ENCODE data around the gene XRRA1. TPM values are rescaled to one million over a fixed set of nuclear protein-coding genes. Genes with fewer than 3 reads are reported as not detected.

Gene XRRA1
- total and polyA plus RNA-seq, 9 donors, result 4.2 to 31.1 (median 13.0) TPM

- Histone ChIP-seq H3K27me3 (no peaks in the 10 kb centered on the region), H3K27ac (no peak overlapping the region), H3K4me1 (ENCODE audit: insufficient read depth) (no peaks in the 10 kb centered on the region), H3K4me3 (no peak overlapping the region), H3K9me3 (no peaks in the 10 kb centered on the region), H3K36me3 (no peaks in the 10 kb centered on the region)
- DNase-seq, result no peak
- no peak for TF ChIP-seq POLR2A (IDR thresholded peaks at IDR 0.05)
- TF ChIP-seq CTCF (IDR thresholded peaks at IDR 0.05), result no peak
- TF ChIP-seq EP300 (IDR thresholded peaks at IDR 0.05), result no peak
- 96 to 99% (median 99%) methylated on average over 2 of the region's 2 CpGs for WGBS, 3 donors
- intact Hi-C loops (cut with DNase I), result loop anchor here in 2 of 4 donors (5.0 kb wide), 2 partner anchors 309 to 314 kb away; partner anchors contain the start of gene TPBGL (in 1 of the 2)
These were observed 15.1 kb downstream of the XRRA1 start for GRCh38 chr11:74933765-74934164.

- TF ChIP-seq POLR2A (IDR thresholded peaks at IDR 0.05) (no peak), EP300 (IDR thresholded peaks at IDR 0.05) (no peak), CTCF (IDR thresholded peaks at IDR 0.05) (no peak)
- no peaks in the 10 kb centered on the region for H3K36me3 ChIP-seq
- no peak overlapping the region for H3K4me3 ChIP-seq
- H3K4me1 ChIP-seq (ENCODE audit: insufficient read depth), result no peaks in the 10 kb centered on the region
- 85 to 91% (median 85%) methylated on average over 2 of the region's 2 CpGs for whole genome bisulfite sequencing, 3 donors
- no peaks in the 10 kb centered on the region for H3K9me3 ChIP-seq
- intact Hi-C loops (cut with DNase I), result loop anchor here in 2 of 4 donors (5.0 kb wide), 2 partner anchors 310 to 315 kb away; partner anchors contain the start of gene TPBGL (in 1 of the 2)
- no peak for DNase-seq
- no peaks in the 10 kb centered on the region for H3K27me3 ChIP-seq
- no peak overlapping the region for H3K27ac ChIP-seq
These were observed 16.1 kb downstream of the XRRA1 start for GRCh38 chr11:74932797-74933196.

- Histone ChIP-seq H3K4me1 (ENCODE audit: insufficient read depth) (no peaks in the 10 kb centered on the region), H3K4me3 (no peak overlapping the region), H3K9me3 (no peaks in the 10 kb centered on the region), H3K27me3 (no peaks in the 10 kb centered on the region), H3K27ac (no peak overlapping the region), H3K36me3 (no peaks in the 10 kb centered on the region)
- intact Hi-C loops (cut with DNase I), result loop anchor here in 2 of 4 donors (5.0 kb wide), 2 partner anchors 310 to 315 kb away; partner anchors contain the start of gene TPBGL (in 1 of the 2)
- TF ChIP-seq POLR2A (IDR thresholded peaks at IDR 0.05) (no peak), CTCF (IDR thresholded peaks at IDR 0.05) (no peak), EP300 (IDR thresholded peaks at IDR 0.05) (no peak)
- 76 to 83% (median 76%) methylated on average over 5 of the region's 5 CpGs for WGBS, 3 donors
- DNase-seq, result no peak
These were observed 16.7 kb downstream of the XRRA1 start for GRCh38 chr11:74932169-74932568.

- Histone ChIP-seq H3K9me3 (no peaks in the 10 kb centered on the region), H3K27ac (no peak overlapping the region), H3K36me3 (no peaks in the 10 kb centered on the region), H3K4me1 (ENCODE audit: insufficient read depth) (no peaks in the 10 kb centered on the region), H3K27me3 (no peaks in the 10 kb centered on the region), H3K4me3 (no peak overlapping the region)
- WGBS, 3 donors, result 60 to 63% (median 61%) methylated on average over 8 of the region's 8 CpGs
- TF ChIP-seq POLR2A (IDR thresholded peaks at IDR 0.05) (no peak), EP300 (IDR thresholded peaks at IDR 0.05) (no peak), CTCF (IDR thresholded peaks at IDR 0.05) (peak; percentile 55 to 69 (median 56))
- intact Hi-C loops (cut with DNase I), result loop anchor here (5.0 kb wide), 2 partner anchors 313 to 318 kb away; partner anchors contain the start of gene TPBGL (in 1 of the 4)
- peak; percentile 32 to 69 (median 46) for DNase-seq
These were observed 19.2 kb downstream of the XRRA1 start for GRCh38 chr11:74929431-74930363.

Data from ovary (tissue), 9 donors.